GM12801 (cell line): ENCODE measurements around the gene RIPOR1.

Experiments used
- TF ChIP-seq, protein P1 (sequence below): IDR thresholded peaks from one replicate; pipeline ENCODE4 v1.5.1; 2011; ENCODE audit warnings: control low read depth; ENCODE audit not compliant: insufficient read length; ENCODE audit errors: extremely low read depth

Gene RIPOR1

DNA sequence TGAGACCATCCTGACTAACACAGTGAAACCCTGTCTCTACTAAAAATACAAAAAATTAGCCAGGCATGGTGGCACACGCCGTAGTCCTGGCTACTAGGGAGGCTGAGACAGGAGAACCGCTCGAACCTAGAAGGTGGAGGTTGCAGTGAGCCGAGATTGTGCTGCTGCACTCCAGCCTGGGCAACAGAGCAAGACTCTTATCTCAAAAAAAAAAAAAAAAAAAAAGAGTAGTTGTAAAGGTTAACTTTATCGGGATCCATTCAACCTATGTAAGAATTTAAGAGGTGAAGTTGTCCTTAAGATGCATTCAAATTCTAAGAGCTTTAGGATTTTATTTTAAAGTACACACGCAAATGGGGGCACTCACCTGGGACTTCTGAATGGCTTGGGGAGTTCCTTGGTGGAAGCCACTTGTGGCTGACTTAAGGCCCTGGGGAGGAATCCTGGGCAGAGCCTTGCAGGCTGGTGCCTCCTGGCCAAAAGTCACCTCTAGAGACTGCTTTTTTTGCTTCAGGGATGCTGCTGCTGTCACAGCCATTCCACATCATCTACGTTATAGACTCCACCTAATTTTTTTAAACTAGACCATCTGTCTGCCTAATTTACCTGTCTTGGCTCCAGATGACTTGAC lies 37.0 kb downstream of the RIPOR1 start:
- TF ChIP-seq, protein P1, sequence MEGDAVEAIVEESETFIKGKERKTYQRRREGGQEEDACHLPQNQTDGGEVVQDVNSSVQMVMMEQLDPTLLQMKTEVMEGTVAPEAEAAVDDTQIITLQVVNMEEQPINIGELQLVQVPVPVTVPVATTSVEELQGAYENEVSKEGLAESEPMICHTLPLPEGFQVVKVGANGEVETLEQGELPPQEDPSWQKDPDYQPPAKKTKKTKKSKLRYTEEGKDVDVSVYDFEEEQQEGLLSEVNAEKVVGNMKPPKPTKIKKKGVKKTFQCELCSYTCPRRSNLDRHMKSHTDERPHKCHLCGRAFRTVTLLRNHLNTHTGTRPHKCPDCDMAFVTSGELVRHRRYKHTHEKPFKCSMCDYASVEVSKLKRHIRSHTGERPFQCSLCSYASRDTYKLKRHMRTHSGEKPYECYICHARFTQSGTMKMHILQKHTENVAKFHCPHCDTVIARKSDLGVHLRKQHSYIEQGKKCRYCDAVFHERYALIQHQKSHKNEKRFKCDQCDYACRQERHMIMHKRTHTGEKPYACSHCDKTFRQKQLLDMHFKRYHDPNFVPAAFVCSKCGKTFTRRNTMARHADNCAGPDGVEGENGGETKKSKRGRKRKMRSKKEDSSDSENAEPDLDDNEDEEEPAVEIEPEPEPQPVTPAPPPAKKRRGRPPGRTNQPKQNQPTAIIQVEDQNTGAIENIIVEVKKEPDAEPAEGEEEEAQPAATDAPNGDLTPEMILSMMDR: no peak

DNA sequence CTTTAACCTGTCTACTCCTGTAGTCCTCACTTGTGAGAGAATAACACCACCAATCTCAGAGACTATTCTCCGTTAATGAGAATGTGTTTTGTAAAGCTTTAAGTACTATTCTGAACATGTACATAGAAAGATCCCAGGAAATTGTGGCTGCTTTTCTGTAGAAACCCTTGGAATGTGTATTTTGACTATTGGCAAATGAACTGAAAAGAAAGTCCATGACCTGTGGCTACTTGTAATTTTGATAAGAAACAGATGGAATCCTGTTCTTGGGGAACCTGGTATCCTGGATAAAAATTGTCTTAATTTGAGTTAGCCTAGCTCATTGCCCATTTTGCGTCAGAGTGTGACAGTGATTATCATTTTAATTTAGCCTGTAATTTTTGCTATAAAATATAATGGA lies 42.8 kb downstream of the RIPOR1 start:
- TF ChIP-seq, protein P1: no peak

- TF ChIP-seq, protein P1: no peak
Measured at GRCh38 chr16:67571981-67572431, 43.4 kb downstream of the RIPOR1 start.

DNA sequence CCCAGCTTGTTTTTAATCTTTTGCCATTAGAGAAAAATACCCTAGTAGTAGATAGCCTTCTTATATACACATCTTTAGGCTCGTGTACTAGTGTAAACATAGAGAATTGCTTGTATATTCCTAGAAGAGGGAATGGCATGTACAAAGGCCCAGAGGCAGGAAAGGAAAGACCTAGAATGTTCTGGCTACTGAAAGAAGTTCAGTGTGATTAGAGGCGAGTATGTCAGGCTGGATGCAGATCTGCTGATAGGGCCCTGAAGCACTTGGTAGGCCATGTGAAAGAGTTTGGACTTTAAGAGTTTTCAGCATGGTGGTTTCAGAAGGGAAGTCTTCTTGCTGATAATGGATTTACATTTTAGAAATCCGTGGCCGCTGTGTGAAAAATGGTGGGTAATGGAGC lies 51.1 kb downstream of the RIPOR1 start:
- TF ChIP-seq, protein P1: no peak

GRCh38 chr16:67580202-67580601 lies 51.6 kb downstream of the RIPOR1 start:
- TF ChIP-seq, protein P1: no peak

DNA sequence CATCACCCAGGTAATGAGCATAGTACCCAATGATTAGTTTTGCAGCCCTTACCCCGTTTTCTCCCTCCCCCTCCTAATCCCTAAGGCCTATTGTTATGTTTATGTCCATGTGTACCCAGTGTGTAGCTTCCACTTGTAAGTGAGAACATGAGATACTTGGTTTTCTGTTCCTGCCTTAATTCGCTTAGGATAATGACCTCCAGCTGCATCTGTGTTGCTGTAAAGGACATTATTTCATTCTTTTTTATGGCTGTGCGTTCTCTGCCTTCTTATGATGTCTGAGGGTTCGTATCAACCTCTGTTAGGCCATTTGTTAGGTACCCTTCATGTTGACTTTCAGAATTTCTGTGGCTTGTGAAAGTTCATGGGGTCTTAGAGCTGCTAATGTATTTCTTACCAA lies 64.7 kb downstream of the RIPOR1 start:
- TF ChIP-seq, protein P1: no peak

DNA sequence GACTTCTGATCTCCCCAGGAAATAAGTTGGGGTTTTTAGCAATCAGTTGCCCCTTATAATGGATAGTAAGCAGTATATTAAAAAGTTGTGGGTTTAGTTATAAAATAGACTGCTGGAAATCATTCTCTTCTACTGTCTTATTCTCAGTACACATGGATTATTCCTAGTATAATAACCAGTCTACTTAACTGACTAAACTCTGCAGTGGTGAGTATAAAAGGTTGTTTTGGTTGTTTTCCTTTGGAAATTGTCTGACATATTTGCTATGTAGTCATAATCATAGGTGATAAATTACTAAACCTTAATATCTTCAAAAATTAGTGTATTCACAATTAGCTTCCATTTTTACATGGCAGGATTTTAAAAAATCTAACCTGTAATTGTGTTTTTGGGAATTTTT lies 65.1 kb downstream of the RIPOR1 start:
- TF ChIP-seq, protein P1: no peak
